ENCODE results near the gene SEL1L3.
"Not testable (repeated sequence)": the region's sequence is repeated elsewhere in the genome, so short reads cannot be mapped to it uniquely, and the experiment has no call there.

DNA sequence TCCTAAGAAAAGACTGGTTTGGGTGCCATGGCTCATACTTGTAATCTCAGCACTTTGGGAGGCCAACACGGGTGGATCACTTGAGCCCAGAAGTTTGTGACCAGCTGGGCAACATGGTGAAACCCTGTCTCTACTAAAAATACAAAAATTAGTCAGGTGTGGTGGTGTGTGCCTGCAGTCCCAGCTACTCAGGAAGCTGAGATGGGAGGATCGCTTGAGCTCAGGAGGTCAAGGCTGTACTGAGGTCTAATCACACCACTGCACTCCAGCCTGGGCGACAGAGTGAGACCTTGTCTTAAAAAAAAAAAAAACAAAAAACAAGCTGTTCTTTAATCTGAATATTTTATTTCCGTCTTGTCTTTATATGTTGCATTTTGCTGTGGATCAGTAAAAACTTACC is 3.6 kb upstream of the SEL1L3 start:
- TF ChIP-seq NCOA4 (IDR thresholded peaks at IDR 0.05; ENCODE audit: partially characterized antibody); ZNF232 (CRISPR knock-in tag; IDR thresholded peaks at IDR 0.05); ZNF253 (CRISPR knock-in tag; conservative IDR thresholded peaks at IDR 0.05); TAF1 (IDR thresholded peaks at IDR 0.05; ENCODE audit: control insufficient read depth, extremely low read depth, insufficient read depth, low read length, severe bottlenecking); MYC (IDR thresholded peaks at IDR 0.05; ENCODE audit: low read depth, low read length); MYC (CRISPR knock-in tag; IDR thresholded peaks at IDR 0.05; ENCODE audit: borderline replicate concordance, low read depth); NEUROD1 (IDR thresholded peaks at IDR 0.05; ENCODE audit: borderline replicate concordance, low read depth, low read length, partially characterized antibody); TEAD1 (CRISPR knock-in tag; IDR thresholded peaks at IDR 0.05); KLF1 (tag; IDR thresholded peaks at IDR 0.05); ZSCAN29 (IDR thresholded peaks at IDR 0.05); CHD4 (IDR thresholded peaks at IDR 0.05; ENCODE audit: insufficient read depth, insufficient replicate concordance, low read depth, low read length, poor library complexity, severe bottlenecking): not testable (repeated sequence)
- TF ChIP-seq, protein P1, sequence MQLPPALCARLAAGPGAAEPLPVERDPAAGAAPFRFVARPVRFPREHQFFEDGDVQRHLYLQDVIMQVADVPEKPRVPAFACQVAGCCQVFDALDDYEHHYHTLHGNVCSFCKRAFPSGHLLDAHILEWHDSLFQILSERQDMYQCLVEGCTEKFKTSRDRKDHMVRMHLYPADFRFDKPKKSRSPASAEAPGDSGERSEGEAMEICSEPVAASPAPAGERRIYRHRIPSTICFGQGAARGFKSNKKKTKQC (CRISPR knock-in tag; IDR thresholded peaks at IDR 0.05): not testable (repeated sequence)
- TF ChIP-seq, protein P2, sequence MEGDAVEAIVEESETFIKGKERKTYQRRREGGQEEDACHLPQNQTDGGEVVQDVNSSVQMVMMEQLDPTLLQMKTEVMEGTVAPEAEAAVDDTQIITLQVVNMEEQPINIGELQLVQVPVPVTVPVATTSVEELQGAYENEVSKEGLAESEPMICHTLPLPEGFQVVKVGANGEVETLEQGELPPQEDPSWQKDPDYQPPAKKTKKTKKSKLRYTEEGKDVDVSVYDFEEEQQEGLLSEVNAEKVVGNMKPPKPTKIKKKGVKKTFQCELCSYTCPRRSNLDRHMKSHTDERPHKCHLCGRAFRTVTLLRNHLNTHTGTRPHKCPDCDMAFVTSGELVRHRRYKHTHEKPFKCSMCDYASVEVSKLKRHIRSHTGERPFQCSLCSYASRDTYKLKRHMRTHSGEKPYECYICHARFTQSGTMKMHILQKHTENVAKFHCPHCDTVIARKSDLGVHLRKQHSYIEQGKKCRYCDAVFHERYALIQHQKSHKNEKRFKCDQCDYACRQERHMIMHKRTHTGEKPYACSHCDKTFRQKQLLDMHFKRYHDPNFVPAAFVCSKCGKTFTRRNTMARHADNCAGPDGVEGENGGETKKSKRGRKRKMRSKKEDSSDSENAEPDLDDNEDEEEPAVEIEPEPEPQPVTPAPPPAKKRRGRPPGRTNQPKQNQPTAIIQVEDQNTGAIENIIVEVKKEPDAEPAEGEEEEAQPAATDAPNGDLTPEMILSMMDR (IDR thresholded peaks at IDR 0.05 in 2 of 3, conservative IDR thresholded peaks at IDR 0.05 in 1 of 3; ENCODE audit: insufficient read depth in 2 of 3, low read depth in 1 of 3, low read length in 3 of 3): not testable (repeated sequence)
- TF ChIP-seq, protein P3, sequence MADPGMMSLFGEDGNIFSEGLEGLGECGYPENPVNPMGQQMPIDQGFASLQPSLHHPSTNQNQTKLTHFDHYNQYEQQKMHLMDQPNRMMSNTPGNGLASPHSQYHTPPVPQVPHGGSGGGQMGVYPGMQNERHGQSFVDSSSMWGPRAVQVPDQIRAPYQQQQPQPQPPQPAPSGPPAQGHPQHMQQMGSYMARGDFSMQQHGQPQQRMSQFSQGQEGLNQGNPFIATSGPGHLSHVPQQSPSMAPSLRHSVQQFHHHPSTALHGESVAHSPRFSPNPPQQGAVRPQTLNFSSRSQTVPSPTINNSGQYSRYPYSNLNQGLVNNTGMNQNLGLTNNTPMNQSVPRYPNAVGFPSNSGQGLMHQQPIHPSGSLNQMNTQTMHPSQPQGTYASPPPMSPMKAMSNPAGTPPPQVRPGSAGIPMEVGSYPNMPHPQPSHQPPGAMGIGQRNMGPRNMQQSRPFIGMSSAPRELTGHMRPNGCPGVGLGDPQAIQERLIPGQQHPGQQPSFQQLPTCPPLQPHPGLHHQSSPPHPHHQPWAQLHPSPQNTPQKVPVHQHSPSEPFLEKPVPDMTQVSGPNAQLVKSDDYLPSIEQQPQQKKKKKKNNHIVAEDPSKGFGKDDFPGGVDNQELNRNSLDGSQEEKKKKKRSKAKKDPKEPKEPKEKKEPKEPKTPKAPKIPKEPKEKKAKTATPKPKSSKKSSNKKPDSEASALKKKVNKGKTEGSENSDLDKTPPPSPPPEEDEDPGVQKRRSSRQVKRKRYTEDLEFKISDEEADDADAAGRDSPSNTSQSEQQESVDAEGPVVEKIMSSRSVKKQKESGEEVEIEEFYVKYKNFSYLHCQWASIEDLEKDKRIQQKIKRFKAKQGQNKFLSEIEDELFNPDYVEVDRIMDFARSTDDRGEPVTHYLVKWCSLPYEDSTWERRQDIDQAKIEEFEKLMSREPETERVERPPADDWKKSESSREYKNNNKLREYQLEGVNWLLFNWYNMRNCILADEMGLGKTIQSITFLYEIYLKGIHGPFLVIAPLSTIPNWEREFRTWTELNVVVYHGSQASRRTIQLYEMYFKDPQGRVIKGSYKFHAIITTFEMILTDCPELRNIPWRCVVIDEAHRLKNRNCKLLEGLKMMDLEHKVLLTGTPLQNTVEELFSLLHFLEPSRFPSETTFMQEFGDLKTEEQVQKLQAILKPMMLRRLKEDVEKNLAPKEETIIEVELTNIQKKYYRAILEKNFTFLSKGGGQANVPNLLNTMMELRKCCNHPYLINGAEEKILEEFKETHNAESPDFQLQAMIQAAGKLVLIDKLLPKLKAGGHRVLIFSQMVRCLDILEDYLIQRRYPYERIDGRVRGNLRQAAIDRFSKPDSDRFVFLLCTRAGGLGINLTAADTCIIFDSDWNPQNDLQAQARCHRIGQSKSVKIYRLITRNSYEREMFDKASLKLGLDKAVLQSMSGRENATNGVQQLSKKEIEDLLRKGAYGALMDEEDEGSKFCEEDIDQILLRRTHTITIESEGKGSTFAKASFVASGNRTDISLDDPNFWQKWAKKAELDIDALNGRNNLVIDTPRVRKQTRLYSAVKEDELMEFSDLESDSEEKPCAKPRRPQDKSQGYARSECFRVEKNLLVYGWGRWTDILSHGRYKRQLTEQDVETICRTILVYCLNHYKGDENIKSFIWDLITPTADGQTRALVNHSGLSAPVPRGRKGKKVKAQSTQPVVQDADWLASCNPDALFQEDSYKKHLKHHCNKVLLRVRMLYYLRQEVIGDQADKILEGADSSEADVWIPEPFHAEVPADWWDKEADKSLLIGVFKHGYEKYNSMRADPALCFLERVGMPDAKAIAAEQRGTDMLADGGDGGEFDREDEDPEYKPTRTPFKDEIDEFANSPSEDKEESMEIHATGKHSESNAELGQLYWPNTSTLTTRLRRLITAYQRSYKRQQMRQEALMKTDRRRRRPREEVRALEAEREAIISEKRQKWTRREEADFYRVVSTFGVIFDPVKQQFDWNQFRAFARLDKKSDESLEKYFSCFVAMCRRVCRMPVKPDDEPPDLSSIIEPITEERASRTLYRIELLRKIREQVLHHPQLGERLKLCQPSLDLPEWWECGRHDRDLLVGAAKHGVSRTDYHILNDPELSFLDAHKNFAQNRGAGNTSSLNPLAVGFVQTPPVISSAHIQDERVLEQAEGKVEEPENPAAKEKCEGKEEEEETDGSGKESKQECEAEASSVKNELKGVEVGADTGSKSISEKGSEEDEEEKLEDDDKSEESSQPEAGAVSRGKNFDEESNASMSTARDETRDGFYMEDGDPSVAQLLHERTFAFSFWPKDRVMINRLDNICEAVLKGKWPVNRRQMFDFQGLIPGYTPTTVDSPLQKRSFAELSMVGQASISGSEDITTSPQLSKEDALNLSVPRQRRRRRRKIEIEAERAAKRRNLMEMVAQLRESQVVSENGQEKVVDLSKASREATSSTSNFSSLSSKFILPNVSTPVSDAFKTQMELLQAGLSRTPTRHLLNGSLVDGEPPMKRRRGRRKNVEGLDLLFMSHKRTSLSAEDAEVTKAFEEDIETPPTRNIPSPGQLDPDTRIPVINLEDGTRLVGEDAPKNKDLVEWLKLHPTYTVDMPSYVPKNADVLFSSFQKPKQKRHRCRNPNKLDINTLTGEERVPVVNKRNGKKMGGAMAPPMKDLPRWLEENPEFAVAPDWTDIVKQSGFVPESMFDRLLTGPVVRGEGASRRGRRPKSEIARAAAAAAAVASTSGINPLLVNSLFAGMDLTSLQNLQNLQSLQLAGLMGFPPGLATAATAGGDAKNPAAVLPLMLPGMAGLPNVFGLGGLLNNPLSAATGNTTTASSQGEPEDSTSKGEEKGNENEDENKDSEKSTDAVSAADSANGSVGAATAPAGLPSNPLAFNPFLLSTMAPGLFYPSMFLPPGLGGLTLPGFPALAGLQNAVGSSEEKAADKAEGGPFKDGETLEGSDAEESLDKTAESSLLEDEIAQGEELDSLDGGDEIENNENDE (IDR thresholded peaks at IDR 0.05; ENCODE audit: low read depth, low read length): not testable (repeated sequence)
